Activated CD4-positive, alpha-beta T cell treated with anti-CD3 and anti-CD28 coated beads for 1 hour (primary cell): ENCODE measurements around the gene M6PR.

Experiments used
- DNase-seq: peaks from one replicate; pipeline ENCODE4 v3.0.0-alpha.2; 2020

The M6PR gene

DNA sequence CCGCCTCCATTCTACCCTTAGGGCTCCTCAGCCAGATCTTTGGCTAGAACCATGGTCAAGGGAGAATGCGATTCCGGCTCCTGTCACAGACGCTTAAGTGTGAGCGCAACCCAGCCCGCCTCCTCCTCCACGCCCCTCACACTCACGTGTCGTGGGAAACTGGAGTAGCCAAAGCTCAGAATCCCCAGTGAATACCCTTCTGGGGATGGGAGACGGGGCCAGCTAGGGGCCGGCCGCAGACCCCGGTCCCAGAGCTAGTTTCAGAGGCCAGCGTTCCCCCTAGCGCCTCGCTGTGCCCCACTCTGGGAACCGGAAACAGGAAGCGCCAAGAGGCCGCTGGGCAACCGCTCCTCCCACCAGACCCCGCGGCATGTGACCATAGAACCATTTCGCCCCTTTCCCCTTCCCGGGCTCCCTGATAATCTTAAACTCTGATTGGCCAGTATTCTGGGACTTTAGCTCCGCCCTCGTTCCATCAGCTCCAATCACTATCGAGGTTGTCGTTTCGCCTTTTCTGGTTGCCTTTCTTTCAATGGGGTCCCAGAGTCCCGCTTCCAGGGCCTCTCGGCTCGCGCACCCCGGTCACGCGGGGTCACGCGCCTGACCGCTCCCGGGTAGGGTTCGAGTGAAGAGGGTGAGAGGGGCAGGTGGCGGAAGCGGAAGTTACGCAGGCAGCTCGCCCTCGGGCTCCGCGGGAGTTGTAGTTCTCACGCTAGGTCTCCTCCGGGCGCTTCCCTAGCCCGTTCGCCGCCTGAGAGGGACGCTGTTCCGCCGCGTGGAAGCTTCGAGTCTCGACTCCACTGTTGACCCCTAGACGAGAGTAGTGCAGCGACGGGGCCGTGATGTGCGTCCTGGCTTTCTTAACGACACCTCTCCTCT lies at the start of gene M6PR:
M6PR (minus strand) TSS at position 304 of the 879 bp plus-strand sequence. CDS start 3,241 bp downstream, outside the sequence.
- peak; percentile 80 for DNase-seq

DNA sequence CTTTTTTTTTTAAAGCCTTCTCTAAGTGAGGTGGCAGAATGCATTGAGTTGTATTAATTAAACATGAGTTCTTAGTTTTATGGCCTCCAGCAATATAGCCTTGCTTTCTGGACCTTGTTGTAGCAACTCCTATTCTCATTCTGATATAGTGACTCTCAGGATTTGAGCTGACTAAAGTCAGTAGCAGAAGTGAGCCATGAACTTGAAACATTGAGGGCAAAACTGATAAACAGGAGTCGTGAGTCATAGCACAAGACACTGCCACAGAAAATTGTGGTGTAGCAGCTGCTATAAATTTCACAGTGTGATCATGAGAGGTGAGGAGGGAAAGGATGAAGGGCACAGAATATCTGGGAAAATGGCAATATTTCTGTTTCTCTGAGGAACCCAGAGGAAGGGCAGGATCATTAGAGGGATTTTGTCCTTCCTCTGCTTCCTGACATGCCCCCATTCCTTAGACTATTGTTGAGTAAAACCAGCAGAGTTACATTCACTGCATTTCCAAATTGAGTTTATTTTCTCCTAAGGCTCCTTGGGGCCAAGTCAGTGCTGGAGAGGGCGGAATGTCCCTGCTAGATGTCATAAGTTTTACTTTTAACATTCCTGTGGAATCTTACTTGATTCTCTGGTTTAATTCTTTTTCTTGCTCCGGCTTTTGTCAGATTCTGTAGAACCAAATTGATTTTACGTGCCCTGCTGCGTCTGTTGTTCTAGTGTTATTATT lies 47.4 kb upstream of the M6PR start:
- DNase-seq: no peak

DNA sequence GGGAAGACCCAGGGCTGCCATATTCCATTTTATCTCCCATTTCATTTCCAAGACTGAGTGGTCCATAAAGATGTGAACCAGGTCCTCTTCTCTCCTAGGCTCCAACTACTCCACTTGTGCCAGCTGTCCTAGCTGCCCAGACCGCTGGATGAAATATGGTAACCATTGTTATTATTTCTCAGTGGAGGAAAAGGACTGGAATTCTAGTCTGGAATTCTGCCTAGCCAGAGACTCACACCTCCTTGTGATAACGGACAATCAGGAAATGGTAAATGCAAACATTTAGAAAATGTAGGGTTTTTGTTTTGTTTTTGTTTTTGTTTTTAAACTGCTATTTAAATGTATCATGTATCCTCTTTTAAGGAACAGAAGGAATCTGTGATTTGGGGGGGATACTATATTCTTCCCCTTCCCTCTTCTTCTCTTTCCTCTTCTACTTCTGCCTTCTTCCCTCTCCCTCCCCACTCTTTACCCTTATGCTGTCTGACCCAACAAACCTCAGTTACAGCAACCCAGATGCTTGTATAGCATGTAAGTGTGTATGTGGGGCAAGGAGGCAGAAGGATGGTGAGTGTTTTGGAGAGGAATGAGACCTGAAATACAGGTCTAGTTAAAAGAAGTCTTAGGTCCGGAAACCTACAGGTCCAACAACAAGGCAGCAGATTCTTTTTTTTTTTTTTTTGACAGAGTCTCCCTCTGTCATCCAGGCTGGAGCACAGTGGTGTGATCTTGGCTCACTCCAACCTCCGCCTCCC lies 45.8 kb upstream of the M6PR start:
- no peak for DNase-seq

- no peak for DNase-seq
Observed at GRCh38 chr12:8993827-8994226, 44.4 kb upstream of the M6PR start.

GRCh38 chr12:8991371-8992345 lies 42.2 kb upstream of the M6PR start:
- no peak for DNase-seq

- no peak for DNase-seq
Observed at GRCh38 chr12:8989413-8989812, 40.0 kb upstream of the M6PR start, which contains the start of gene KLRG1. KLRG1 (plus strand) TSS chr12:8989546; CDS start chr12:8989636, 90 bp downstream.

- no peak for DNase-seq
Observed at GRCh38 chr12:8987685-8988084, 38.2 kb upstream of the M6PR start.

DNA sequence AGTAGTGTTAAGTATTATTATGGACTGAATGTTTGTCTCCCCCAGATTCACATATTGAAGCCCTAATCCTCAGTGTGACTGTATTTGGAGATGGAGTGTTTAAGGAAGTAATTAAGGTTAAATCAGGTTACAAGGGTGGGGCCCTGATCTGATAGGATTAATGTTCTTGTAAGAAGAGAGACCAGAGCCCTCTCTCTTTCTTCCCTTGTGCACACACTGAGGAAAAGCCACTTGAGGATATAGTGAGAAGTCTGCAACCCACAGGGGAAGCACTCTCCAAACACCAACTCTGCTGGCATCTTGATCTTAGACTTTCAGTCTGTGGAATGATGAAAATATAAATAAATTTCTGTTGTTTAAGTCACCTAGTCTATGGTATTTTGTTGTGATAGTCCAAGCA lies 37.7 kb upstream of the M6PR start:
- no peak for DNase-seq

- no peak for DNase-seq
Observed at GRCh38 chr12:8985213-8985754, 35.8 kb upstream of the M6PR start.

DNA sequence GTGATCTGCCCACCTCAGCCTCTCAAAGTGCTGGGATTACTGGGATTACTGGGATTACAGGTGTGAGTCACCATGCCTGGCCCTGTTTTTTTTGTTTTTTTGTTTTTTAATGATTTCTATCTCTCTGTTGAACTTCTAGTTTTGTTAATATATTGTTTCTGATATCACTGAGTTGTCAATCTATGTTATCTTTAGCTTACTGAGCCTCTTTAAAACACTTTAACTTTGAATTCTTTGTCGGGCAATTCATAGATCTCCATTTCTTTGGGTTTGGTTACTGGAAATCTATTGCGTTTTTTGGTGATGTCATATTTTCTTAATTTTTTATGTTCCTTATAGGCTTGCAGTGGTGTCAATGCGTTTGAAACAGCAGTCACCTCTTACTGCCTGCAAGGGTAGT lies 30.7 kb upstream of the M6PR start:
- no peak for DNase-seq

DNA sequence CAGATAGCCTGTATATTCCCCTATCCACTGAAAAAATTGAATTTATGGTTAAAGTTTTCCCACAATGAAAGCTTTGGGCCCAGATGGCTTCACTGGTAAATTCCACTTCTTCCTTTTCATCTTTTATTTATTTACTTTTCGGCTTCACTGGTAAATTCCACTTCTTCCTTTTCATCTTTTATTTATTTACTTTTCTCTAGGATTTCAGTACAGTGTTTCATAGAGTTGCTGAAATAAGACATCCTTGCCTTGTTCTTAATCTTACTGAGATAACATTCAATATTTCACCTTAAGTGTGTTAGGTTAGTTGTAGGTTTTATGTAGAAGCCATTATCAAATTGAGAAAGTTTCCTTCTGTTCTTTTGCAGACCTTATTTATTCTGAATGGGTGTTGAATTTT lies 21.0 kb upstream of the M6PR start:
- DNase-seq: no peak

DNA sequence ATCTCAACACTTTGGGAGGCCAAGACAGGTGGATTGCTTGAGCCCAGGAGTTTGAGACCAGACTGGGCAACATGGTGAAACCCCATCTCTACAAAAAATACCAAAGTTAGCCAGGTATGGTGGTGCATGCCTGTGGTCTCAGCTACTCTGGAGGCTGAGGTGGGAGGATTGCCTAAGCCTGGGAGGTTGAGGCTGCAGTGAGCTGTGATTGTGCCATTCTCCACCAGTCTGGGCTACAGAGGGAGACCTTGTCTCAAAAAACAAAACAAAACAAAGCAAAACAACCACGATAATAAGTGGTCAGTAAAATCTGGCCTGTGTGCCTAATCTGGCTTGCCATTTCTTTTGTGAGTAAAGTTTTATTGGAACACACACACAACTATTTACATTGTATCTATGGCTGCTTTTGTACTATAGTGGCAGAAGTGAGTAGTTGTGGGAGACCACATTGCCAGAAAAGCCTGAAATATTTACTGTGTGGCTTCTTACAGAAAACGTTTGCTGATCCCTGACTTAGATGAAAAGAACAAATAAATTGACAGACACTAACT lies 20.5 kb upstream of the M6PR start:
- no peak for DNase-seq

GRCh38 chr12:8968761-8969160 lies 19.3 kb upstream of the M6PR start:
- DNase-seq: no peak

DNA sequence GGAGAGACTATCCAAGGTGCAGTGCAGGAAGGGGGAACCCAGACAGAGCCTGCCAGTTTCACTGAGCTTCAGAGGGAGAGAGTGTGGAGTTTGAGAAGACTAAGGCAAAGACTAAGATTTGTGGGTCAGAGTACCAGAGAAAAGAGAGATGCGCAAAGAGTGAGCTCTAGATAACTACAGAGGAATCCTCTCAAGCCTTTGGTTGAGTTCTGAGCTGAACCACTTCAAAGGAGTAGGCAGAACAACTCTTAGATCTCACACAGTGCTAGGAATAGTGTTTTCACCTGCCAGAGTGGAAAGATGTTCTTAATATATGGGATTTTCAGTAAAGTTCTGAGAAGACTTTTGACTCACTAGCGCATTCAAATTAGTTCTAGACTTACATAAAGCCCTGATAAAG lies 10.7 kb upstream of the M6PR start:
- no peak for DNase-seq

DNA sequence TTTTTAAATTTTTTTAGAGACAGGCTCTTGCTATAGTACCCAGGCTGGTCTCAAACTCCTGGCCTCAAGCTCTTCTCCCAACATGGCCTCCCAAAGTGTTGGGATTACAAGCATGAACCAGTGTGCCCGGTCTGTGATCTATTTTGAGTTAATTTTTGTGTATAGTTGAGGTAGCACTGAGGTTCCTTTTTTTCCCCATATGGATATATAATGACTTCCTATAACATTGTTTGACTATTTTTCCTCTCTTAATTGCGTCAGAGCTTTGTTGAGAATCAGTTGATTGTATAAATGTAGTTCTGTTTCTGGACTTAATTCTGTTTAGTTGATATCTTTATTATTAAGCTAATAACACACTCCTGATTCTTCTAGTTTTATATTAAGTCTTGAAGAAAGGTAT lies 8.6 kb upstream of the M6PR start:
- no peak for DNase-seq

DNA sequence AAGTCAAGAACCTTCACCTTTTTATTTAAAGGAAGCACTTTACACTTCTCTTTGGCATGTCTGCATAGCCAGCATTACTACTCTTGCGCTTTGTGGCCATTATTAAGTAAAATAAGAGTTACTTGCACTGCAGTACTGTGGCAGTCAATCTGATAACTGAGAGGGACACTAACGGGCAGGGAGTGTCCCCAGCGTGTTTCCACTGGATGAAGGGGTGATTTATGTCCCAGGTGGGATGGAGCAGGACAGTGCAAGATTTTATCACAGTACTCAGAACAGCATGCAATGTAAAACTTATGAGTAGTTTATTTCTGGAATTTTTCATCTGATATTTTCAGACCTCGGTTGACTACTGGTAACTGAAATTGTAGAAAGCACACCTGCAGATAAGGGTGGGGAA lies 8.1 kb upstream of the M6PR start:
- no peak for DNase-seq

DNA sequence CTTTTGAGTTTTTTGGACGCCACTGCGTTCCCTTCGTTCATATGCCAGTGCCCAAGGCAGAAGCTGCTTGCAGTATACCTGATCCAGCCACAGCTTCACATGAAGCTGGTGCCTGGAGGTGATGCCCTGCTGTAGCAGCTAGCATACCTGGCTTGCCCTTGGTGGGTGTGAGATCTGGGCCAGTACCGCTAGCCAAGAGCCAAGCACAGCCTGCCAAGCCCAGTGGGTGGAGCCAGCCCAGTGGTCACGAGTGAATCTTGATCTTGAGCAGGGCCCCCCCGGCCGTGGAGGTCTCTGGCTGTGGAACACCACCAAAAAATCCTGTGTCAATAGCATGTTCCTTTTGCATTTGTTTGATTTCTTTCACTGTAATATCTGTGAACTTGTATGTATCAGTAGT lies 7.3 kb upstream of the M6PR start:
- DNase-seq: no peak

- DNase-seq: no peak
Observed at GRCh38 chr12:8956073-8956472, 6.6 kb upstream of the M6PR start.

DNA sequence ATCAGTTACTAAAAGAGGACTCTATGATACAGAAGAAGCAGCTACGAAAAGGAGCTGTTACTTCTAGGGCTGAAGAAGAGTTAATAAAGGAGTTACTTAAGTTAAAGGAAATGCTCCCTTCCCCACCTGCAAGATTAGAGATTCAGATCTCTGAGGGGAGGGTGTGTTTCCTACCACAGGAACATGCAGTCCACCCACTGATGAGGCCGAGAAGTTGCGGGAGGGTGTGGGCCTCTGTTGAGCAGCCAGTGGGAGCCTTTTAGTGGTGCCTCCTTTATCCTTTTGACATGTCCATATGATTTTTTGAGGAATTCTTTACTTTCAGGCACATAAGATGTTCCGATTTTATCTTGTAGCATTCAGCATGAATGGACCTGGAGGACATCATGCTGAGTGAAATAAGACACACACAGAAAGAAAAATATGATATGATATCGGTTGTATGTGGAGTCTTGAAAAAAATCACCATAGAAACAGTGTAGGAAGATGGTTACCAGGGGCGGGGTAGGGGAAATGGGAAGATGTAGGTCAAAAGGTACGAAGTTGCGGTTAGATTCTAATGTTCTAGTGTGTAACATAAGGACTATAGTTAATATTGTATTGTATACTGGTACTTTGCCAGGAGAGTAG lies 4.4 kb upstream of the M6PR start:
- no peak for DNase-seq

- no peak for DNase-seq
Observed at GRCh38 chr12:8951744-8952143, 2.3 kb upstream of the M6PR start.
